ENCODE measurements around the gene GHSR.

GHSR gene
- total RNA-seq: 0 reads per million in 2 donors

GRCh38 chr3:172447611-172448579 lies at the start of gene GHSR:
Gene GHSR, minus strand, starts transcription at chr3:172448456. Its CDS starts 43 bp downstream, at chr3:172448413.
- DNase-seq: peak in 2 of 5 experiments; percentile 2 to 41

- peak; percentile 40 to 84 (median 67) for DNase-seq
Observed at GRCh38 chr3:172490198-172490669, 42.0 kb upstream of the GHSR start.

- DNase-seq: peak in 1 of 5 experiments; percentile 29
Observed at GRCh38 chr3:172478116-172478515, 29.9 kb upstream of the GHSR start.

- DNase-seq: no peak
Observed at GRCh38 chr3:172476347-172476746, 28.1 kb upstream of the GHSR start.

- DNase-seq: no peak
Observed at GRCh38 chr3:172475703-172476102, 27.4 kb upstream of the GHSR start.

GRCh38 chr3:172471903-172472302 lies 23.6 kb upstream of the GHSR start:
- DNase-seq: no peak

- DNase-seq: no peak
Observed at GRCh38 chr3:172470588-172470987, 22.3 kb upstream of the GHSR start.

- DNase-seq: no peak
Observed at GRCh38 chr3:172467170-172467824, 19.0 kb upstream of the GHSR start.

- DNase-seq: no peak
Observed at GRCh38 chr3:172466553-172467130, 18.4 kb upstream of the GHSR start.

- DNase-seq: no peak
Observed at GRCh38 chr3:172465281-172465680, 17.0 kb upstream of the GHSR start.

- no peak for DNase-seq
Observed at GRCh38 chr3:172464306-172464705, 16.1 kb upstream of the GHSR start.

- peak in 1 of 5 experiments; percentile 45 for DNase-seq
Observed at GRCh38 chr3:172461530-172462138, 13.4 kb upstream of the GHSR start.

- no peak for DNase-seq
Observed at GRCh38 chr3:172456404-172456803, 8.1 kb upstream of the GHSR start.

GRCh38 chr3:172454180-172454579 lies 5.9 kb upstream of the GHSR start:
- DNase-seq: no peak

GRCh38 chr3:172449466-172450149 lies 1.4 kb upstream of the GHSR start:
- DNase-seq: peak in 1 of 5 experiments; percentile 29

- no peak for DNase-seq
Observed at GRCh38 chr3:172448661-172449465, 607 bp upstream of the GHSR start.

- DNase-seq: no peak
Observed at GRCh38 chr3:172446198-172446597, 2.1 kb downstream of the GHSR start.

- DNase-seq: no peak
Observed at GRCh38 chr3:172444821-172445220, 3.4 kb downstream of the GHSR start.

- DNase-seq: no peak
Observed at GRCh38 chr3:172442606-172443005, 5.7 kb downstream of the GHSR start.

GRCh38 chr3:172441581-172441980 lies 6.7 kb downstream of the GHSR start:
- no peak for DNase-seq

GRCh38 chr3:172438186-172438585 lies 10.1 kb downstream of the GHSR start:
- no peak for DNase-seq

All from T-helper 2 cell (primary cell).